ENCODE data around the gene LRRFIP2.

The LRRFIP2 gene

DNA sequence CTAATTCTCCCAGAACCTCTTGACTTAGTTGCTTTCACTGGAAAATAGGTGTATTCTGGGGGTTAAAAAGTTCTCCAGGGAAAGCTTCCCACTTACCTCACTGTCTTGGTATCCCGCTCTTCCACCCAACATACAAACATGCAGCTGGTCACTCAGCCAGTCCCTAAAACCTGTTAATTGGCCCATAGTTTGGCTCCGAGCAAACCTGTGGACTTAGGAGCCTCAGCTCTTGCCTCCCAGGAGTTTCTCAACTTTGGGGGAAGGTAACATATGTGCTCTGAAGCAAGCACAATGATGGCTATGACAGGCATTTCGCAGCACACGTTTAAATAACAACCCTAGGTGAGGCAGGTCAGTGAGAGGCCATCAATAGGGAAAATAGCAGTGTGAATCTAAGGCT lies 25.8 kb upstream of the LRRFIP2 start:
- Histone ChIP-seq H3K4me3 (no peak overlapping the region), H3K27ac (no peak overlapping the region)
- TF ChIP-seq, protein P1, sequence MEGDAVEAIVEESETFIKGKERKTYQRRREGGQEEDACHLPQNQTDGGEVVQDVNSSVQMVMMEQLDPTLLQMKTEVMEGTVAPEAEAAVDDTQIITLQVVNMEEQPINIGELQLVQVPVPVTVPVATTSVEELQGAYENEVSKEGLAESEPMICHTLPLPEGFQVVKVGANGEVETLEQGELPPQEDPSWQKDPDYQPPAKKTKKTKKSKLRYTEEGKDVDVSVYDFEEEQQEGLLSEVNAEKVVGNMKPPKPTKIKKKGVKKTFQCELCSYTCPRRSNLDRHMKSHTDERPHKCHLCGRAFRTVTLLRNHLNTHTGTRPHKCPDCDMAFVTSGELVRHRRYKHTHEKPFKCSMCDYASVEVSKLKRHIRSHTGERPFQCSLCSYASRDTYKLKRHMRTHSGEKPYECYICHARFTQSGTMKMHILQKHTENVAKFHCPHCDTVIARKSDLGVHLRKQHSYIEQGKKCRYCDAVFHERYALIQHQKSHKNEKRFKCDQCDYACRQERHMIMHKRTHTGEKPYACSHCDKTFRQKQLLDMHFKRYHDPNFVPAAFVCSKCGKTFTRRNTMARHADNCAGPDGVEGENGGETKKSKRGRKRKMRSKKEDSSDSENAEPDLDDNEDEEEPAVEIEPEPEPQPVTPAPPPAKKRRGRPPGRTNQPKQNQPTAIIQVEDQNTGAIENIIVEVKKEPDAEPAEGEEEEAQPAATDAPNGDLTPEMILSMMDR (IDR thresholded peaks at IDR 0.05), result no peak
- no peak for DNase-seq (ENCODE audit: low spot score)

DNA sequence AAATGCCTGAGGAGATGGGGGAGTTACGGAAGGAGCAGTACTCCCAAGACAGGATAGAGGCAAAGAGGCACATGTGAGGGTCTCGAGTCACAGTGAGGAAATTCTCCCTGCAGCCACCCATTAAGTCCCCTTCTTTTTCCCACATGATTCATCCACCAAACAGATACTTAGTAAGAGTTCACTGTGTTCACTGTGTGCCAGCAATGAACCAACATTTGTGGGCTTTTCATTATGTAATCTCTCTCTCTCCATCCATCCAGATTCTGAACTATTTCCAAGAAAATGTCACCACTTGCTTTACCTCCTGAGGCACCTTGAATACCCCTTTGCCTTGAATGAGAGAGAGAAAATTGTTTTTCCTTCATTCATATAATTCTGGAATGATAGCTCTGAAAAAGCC lies 24.6 kb upstream of the LRRFIP2 start:
- H3K27ac ChIP-seq, result no peak overlapping the region
- H3K4me3 ChIP-seq, result no peak overlapping the region
- no peak for DNase-seq (ENCODE audit: low spot score)
- TF ChIP-seq, protein P1 (IDR thresholded peaks at IDR 0.05), result no peak

DNA sequence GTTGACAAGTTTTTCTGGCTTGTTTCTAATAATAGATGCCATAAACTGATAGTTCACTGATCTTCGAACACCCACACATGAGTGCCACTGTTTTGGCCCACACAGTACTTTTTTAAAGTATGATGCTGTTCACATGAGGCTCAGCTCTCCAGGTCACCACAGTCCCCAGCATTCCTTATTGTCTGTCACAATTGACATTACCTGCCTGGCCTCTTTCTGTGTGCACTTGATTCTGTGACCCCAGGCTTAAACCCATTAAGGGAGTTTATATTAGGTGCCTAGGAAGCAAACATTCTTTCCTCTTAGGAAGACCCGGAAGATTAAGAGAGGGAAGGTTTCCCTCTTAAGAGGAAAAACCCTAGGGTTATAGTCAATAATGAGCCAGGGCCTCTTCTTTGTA lies 24.2 kb upstream of the LRRFIP2 start:
- no peak overlapping the region for H3K27ac ChIP-seq
- TF ChIP-seq, protein P1 (IDR thresholded peaks at IDR 0.05), result no peak
- DNase-seq (ENCODE audit: low spot score), result no peak

DNA sequence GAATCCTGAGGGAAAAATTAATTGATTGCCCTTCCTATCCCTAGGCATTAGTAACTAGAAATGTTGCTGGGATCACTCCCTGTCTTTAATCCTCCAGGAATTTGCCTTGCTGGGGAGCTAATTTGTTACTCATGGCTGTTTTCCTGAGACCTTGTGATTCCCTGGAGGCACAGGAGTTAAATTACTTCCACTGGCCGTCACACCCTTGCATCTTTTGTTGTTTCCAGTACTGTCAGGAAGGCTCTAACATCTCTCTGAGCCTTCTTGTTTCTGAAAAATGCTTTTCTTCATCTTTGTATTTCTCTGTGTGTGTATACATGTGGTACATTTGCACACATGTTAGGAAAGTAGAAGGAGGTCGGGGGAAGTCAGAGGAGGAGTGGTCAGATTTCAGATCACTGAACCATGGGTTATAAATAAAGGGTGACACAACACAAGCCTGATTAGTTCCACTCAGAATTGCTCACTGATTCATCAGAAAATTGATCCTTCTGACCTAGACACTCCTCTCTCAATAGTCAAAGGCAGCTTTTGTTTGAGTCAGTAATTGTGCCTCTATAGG lies 23.5 kb upstream of the LRRFIP2 start:
- DNase-seq (ENCODE audit: low spot score), result no peak
- H3K27ac ChIP-seq, result no peak overlapping the region
- H3K4me3 ChIP-seq, result no peak overlapping the region
- TF ChIP-seq, protein P1 (IDR thresholded peaks at IDR 0.05), result no peak

More for the DNA sequence above, 24.2 kb upstream of the LRRFIP2 start:
- no peak overlapping the region for H3K4me3 ChIP-seq

DNA sequence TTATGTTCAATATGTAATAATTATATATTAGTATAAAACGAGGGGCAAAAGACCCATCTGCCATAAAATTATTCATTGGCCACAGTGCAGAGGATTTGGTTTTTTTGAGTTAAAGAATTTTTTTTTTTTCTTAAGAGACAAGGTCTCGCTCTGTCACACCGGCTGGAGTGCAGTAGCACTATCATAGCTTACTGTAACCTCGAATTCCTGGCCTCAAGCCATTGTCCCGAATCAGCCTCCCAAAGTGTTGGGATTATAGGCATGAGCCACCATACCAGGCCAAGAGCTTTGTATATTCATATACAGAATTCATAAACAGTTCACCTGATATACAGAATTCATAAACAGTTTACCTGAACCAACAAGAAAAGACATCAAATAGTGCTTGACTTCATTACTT lies 20.2 kb upstream of the LRRFIP2 start:
- no peak overlapping the region for H3K27ac ChIP-seq
- DNase-seq (ENCODE audit: low spot score), result no peak
- H3K4me3 ChIP-seq, result no peak overlapping the region
- TF ChIP-seq, protein P1 (IDR thresholded peaks at IDR 0.05), result no peak

DNA sequence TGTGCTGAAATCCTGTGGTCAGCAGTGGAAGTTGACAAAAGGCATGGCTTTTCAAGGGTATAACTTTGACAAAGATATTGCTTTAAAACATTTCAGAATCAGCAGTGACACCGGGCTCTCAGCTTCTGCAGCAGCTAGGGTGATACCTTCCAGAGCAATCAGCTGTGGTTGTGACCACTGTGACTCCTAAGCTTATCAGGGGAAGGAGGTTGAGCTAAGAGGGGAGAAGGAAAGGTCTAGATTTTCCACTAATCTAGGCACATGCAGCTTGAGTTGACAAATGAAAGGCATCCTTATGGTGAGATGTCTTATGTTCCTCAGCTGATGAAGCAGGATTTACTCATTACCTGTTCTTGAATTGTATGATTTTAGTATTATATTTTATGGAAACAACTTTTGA lies 16.3 kb upstream of the LRRFIP2 start:
- H3K27ac ChIP-seq, result no peak overlapping the region
- TF ChIP-seq, protein P1 (IDR thresholded peaks at IDR 0.05), result no peak
- DNase-seq (ENCODE audit: low spot score), result no peak
- H3K4me3 ChIP-seq, result no peak overlapping the region

DNA sequence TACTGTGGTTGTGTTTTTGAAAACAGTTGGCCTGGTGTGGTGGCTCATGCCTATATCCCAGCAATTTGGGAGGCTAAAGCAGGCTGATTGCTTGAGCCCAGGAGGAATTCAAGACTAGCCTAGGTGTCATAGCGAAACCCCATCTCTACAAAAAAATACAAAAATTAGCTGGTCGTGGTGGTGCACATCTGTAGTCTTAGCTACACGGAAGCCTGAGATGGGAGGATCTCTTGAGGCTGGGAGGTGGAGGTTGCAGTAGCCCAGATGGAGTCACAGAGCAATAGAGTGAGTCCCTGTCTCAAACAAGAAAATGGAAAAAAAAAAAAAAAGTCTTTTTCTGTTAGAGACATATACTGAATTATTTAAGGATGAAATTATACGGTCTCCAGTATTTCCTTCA lies 14.7 kb upstream of the LRRFIP2 start:
- TF ChIP-seq, protein P1 (IDR thresholded peaks at IDR 0.05), result no peak
- no peak overlapping the region for H3K27ac ChIP-seq
- no peak for DNase-seq (ENCODE audit: low spot score)
- no peak overlapping the region for H3K4me3 ChIP-seq
